NB4 (cell line): ENCODE data around the gene TSPAN31.

Experiments
- CTCF ChIP-seq: IDR thresholded peaks from one replicate; pipeline ENCODE4 v1.5.1; 2012; ENCODE audit warnings: low read depth, low read length
- POLR2A ChIP-seq: IDR thresholded peaks from 2 replicates; pipeline ENCODE4 v1.6.1; 2011; ENCODE audit warnings: mild to moderate bottlenecking; ENCODE audit not compliant: insufficient read length; ENCODE audit errors: extremely low read depth

- TF ChIP-seq CTCF (no peak), POLR2A (no peak)
Observed at GRCh38 chr12:57697076-57697475, 47.8 kb upstream of the TSPAN31 start.
